Skin of body (tissue), 3 donors: ENCODE results near the gene SPCS2. TPM values are rescaled to one million over a fixed set of nuclear protein-coding genes. Genes with fewer than 3 reads are reported as not detected.
A peak's percentile ranks its signal among the peaks of the same experiment; 100 is the strongest.
"Not testable (repeated sequence)": the region's sequence is repeated elsewhere in the genome, so short reads cannot be mapped to it uniquely, and the experiment has no call there.

ENCODE experiments used
- DNase-seq: peaks from one replicate; lab custom pipeline; 2025; lab: John Stamatoyannopoulos, UW
- small RNA-seq: library from RNA; depleted of rRNA; stranded (forward); fragments of <200 nt; gene quantifications from one replicate; pipeline ENCODE3, GENCODE V24; 2014; ENCODE audit warnings: low replicate concordance
- total RNA-seq: library from RNA; depleted of rRNA; stranded (reverse); fragments of >200 nt; gene quantifications from one replicate; pipeline ENCODE4 v1.2.3, GENCODE V29; 2014

SPCS2 gene
- total RNA-seq, 1 donor from 2014 or later = 20.6 TPM

DNA sequence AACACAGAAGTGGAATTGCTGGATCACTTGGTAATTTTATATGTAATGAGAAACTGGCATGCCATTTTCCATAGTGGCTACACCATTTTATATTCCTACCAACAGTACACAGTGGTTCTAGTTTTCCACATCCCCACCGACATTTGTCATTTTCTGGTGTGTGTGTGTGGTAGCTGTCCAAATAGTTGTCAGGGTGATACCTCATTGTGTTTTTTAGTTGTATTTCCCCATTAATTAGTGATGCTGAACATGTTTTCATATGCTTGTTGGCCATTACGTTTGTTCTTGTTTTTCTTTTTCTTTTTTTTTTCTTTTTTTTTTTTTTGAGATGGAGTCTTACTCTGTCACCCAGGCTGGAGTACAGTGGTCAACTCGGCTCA, 51.9 kb downstream of the SPCS2 start:
- DNase-seq = no peak

GRCh38 chr11:75001686-75002085, 52.6 kb downstream of the SPCS2 start:
- DNase-seq = no peak

GRCh38 chr11:75002516-75002915, 53.5 kb downstream of the SPCS2 start:
- DNase-seq = no peak

- DNase-seq = no peak
These were observed 55.1 kb downstream of the SPCS2 start for GRCh38 chr11:75004215-75004614.

DNA sequence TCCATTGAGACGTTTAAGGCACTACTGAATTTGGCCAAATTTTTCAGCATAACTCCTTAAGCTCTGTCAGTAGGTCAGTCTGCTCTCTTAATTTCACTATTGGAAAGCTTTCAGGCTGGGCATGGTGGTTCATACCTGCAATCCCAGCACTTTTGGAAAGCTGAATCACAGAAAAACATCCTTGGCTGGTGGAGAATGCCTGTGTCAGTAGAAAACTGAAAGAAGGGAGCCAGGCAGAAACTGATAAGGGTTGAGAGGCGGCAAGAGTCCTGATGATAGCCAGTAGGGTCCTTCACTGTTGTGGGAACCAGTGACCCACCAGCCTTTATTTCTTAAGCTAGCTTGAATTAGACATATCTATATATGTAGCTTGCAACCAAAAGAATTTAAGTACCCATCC, 62.3 kb downstream of the SPCS2 start:
- no peak for DNase-seq

DNA sequence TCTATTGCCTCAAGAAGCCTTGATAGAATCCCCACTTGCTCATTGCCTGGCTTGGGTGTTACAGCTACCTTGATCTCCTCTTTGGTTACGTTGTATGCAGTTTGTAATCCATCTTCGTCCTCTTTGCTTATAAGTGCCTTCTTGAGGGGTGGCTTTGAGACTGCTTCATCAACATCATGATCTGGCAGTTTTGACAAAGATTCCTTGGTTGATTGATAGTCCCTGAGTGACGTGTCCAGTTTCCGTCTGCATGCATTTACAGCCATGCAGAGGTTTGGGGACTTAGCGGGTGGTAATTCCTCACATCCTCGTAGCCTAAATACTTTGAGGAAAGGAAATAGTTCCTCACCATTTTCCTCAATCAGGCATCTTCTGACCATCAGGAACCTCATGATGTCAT, 62.8 kb downstream of the SPCS2 start:
- DNase-seq = no peak

DNA sequence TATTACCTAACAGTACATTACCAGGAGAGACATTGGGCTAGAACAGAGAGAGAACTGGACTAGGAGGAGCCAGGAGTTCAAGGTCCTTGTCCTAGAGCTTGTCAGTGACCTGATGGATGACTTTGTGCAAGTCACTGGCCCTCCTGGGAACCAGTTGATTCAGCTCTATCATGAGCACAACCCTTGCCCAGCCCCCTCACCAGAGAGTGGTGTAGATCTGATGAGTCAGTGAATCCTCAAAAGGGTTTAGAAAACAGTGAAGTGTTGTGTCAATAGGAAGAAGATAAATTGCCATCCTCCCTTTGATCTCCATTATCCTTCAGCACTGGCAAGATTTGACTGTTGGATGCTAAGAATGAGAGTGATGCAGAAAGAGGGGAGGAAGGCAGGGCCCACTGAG, 64.0 kb downstream of the SPCS2 start:
- no peak for DNase-seq

DNA sequence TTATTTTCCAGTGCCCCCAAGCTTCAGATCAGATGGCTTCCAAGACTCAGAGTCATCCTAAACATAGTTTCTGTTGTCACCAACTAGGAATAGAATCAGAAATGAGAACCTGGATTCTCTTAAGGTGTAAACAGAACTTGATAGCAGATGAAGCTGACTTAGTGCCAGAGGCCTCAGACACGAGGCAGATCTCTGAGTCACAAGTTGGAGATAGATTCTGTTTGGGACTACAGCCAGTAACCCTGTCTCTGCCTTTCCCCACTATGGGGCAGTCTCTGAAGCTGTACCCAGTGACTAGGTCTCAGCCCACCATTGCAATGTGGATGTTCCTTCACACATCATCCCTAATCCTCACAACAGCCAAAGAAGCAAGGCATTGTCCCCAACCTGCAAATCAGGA, 65.1 kb downstream of the SPCS2 start:
- DNase-seq = no peak

DNA sequence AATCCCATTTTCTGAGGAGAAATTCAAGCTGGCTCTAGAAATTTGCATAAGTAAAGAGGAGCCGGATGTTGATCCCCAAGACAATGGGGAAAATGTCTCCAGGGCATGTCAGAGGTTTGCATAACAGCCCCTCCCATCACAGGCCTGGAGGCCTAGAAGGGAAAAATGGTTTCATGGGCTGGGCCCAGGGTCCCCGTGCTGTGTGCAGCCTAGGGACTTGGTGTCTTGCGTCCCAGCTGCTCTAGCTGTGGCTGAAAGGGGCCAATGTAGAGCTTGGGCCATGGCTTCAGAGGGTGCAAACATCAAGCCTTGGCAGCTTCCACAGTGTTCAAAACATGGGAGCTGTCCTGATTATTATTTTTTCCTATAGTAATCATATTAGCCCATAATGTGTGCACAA, 70.1 kb downstream of the SPCS2 start:
- not testable (repeated sequence) for DNase-seq

DNA sequence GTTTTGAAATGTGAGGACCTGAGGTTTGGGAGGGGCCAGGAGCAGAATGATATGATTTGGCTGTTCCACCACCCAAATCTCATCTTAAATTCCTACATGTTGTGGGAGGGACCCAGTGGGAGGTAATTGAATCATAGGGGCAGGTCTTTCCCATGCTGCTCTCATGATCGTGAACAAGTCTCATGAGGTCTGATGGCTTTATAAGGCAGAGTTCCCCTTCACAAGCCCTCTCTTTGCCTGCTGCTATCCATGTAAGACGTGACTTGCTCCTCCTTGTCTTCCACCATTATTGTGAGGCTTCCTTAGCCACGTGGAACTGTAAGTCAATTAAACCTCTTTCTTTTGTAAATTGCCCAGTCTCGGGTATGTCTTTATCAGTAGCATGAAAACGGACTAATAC, 71.3 kb downstream of the SPCS2 start:
- DNase-seq = not testable (repeated sequence)

GRCh38 chr11:75022296-75022695, 73.2 kb downstream of the SPCS2 start:
- DNase-seq = no peak

DNA sequence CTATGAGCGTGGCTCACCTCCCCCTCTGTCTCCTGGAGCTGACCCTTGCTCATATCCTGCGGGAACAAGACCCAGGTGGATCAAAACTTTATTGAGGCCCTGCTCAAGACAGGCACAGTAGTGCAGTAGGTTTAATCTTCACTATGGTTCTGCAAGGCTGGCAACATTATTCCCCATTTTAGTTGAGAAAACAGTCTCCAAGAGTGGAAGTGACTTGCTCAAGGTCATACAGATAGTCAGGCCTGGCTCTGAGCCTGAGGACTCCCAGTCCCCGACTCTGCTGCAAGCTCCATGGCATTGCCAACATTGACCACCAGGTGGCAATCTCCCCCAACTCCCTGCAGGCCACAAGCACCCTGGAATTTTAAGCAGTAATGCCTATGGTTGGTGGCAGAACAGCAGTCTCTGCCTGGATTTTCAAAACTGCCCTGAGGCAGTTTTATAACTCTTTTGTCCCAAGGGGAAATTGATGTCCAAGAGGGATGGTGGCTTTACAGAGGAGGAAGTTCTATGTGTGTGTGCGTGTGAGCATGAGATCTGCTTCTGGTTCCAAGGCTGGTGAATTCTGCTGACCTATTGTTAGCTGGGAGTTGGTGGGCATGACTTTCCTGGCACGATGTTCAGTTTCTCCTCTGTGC, 73.8 kb downstream of the SPCS2 start:
- DNase-seq = peak; percentile 39

DNA sequence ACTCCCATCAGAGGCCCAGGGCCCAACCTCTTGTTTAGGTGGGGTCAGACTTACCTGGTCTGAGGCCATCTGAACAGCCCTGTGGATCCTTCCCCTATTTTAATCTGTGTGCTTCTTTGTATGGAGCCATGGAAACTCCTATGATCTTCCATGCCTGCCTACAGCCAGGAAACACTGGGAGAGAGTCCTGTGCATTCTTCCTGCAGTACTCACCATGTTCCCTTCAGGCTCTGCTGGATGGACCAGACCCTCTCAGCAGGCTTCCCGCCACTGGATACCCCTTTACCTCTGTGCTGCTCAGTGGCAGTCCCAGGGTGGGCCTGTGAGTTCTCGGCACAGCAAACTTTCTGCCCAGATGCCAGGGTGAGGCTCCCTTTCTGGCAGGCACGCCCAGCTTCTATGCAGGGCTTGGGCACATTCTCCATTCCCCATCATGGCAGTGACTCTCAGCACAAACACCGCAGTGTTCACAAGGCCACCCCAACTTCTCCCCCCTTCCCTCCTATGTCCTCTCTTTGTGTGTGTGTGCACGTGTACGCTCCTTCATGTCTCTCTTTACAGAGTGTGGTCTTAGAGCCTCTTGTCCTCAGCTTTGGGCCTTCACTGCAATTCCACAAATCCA, 74.5 kb downstream of the SPCS2 start:
- no peak for DNase-seq

DNA sequence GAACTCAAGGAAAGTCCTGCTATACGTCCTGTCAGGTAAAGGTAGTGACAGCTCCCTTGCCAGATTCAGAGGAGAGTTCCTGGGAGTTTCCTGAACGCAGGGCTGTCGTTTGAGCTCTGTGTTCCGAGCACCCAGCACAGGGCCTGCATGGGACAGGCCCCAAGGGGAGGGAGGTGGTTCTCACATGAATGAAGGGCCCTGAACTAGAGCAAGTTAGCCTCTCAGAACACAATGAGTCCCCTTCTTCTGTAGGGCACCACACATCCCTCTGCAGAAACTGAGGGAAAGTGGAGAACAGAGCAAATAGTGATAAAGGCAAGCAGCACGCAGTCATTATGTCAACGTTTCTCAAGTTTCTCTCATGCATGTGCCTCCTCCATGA, 75.0 kb downstream of the SPCS2 start:
- no peak for DNase-seq

DNA sequence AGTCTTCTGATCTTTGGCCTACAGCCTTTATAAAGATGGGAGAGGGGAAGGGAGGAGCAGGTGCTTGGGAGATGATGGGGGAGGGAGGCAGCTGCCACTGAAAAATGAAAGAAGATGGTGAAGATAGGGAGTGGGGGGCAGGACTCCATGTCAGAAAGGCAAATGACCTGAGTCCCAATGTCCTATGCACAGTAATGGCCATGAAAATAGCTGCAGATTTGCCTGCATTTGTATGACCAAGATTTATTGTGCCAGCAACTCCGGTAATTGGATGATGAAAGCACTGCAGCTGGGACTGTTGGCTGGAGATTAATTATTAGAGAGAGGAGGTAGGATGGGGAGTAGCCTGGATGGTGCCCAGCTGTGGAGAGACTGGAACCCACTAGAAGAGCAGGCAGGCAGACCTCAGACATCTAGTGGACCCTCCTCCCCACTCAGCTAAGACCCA, 75.7 kb downstream of the SPCS2 start:
- DNase-seq = no peak

- no peak for DNase-seq
These were observed 76.5 kb downstream of the SPCS2 start for GRCh38 chr11:75025561-75025960.

DNA sequence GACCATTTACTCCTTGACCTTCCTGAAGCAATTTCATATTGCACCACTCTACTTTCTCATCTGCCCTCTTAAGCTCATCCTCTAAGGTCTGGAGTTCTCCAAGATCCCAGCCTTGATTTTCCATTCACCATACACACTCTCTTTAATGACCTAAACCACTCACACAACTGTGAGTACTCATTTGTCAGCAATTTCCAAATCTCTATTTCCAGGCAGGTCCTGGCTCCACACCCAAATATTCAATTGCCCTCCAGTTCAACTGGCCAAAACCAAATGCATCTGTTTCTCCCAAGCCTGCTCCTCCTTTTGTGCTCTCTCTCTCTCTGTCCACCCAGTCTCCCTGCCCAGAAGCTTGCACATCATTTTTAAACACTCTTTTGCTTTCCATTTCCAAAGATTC, 79.3 kb downstream of the SPCS2 start:
- DNase-seq = no peak

Small RNA genes within 50 kb of the gene (small RNA-seq; reads per million reads assigned to genes)
- not detected for gene RNU6-216P

Other genes starting within 250 kb of the SPCS2 start
- gene CHRDL2, start 217.8 kb upstream of the SPCS2 start, total RNA-seq = 0.30 TPM
- 21.8 TPM for gene RNF169, start 200.4 kb upstream of the SPCS2 start, total RNA-seq
- 8.0 TPM for gene XRRA1, start 175 bp upstream of the SPCS2 start, total RNA-seq
- 10.5 TPM for gene NEU3, start 39.7 kb downstream of the SPCS2 start, total RNA-seq
- gene OR2AT4, start 147.6 kb downstream of the SPCS2 start, total RNA-seq = not detected
- 9.8 TPM for gene SLCO2B1, start 201.8 kb downstream of the SPCS2 start, total RNA-seq